ENCODE data around the gene C6orf47.

- no peak for TF ChIP-seq CTCF (conservative IDR thresholded peaks at IDR 0.05)
- no peak for TF ChIP-seq ZFX (IDR thresholded peaks at IDR 0.05)
Measured at GRCh38 chr6:31652925-31653724, 7.5 kb downstream of the C6orf47 start.

Measured in C4-2B (cell line).